M059J (cell line): ENCODE measurements around the gene ADGRL1. TPM values are rescaled to one million over a fixed set of nuclear protein-coding genes. Genes with fewer than 3 reads are reported as not detected.
"Not testable (repeated sequence)": the region's sequence is repeated elsewhere in the genome, so short reads cannot be mapped to it uniquely, and the experiment has no call there.

Experiments used
- DNase-seq: peaks from one replicate; pipeline ENCODE4 v3.0.0-alpha.2; 2012; ENCODE audit warnings: low read depth
- total RNA-seq: library from RNA; depleted of rRNA; stranded (reverse); fragments of >200 nt; shearing (Covaris generic); gene quantifications from 2 replicates; pipeline ENCODE4 v1.2.3, GENCODE V29; 2014

Gene ADGRL1
- total RNA-seq, 1 experiment from 2014 or later: 4.8 TPM

- no peak for DNase-seq
Observed at GRCh38 chr19:14161305-14161704, 44.7 kb downstream of the ADGRL1 start.

- DNase-seq: no peak
Observed at GRCh38 chr19:14160017-14160703, 45.8 kb downstream of the ADGRL1 start.

- no peak for DNase-seq
Observed at GRCh38 chr19:14159059-14159458, 46.9 kb downstream of the ADGRL1 start.

- no peak for DNase-seq
Observed at GRCh38 chr19:14158276-14159023, 47.5 kb downstream of the ADGRL1 start.

GRCh38 chr19:14156971-14157717 lies 48.8 kb downstream of the ADGRL1 start:
- no peak for DNase-seq

GRCh38 chr19:14156122-14156521 lies 49.8 kb downstream of the ADGRL1 start:
- DNase-seq: no peak

GRCh38 chr19:14155371-14155770 lies 50.6 kb downstream of the ADGRL1 start:
- no peak for DNase-seq

- DNase-seq: no peak
Observed at GRCh38 chr19:14152713-14153112, 53.3 kb downstream of the ADGRL1 start.

GRCh38 chr19:14150770-14151661 lies 55.0 kb downstream of the ADGRL1 start:
- no peak for DNase-seq

GRCh38 chr19:14150041-14150769 lies 55.8 kb downstream of the ADGRL1 start:
- no peak for DNase-seq

GRCh38 chr19:14149509-14149994 lies 56.4 kb downstream of the ADGRL1 start:
- DNase-seq: no peak

- no peak for DNase-seq
Observed at GRCh38 chr19:14148751-14149410, 57.1 kb downstream of the ADGRL1 start.

- peak; percentile 49 for DNase-seq
Observed at GRCh38 chr19:14147797-14148605, 58.0 kb downstream of the ADGRL1 start.

GRCh38 chr19:14146789-14147216 lies 59.2 kb downstream of the ADGRL1 start:
- DNase-seq: peak; percentile 24

GRCh38 chr19:14146169-14146568 lies 59.8 kb downstream of the ADGRL1 start:
- not testable (repeated sequence) for DNase-seq

- no peak for DNase-seq
Observed at GRCh38 chr19:14145381-14145780, 60.6 kb downstream of the ADGRL1 start.

- no peak for DNase-seq
Observed at GRCh38 chr19:14142262-14143190, 63.4 kb downstream of the ADGRL1 start.

GRCh38 chr19:14141041-14141440 lies 64.9 kb downstream of the ADGRL1 start:
- no peak for DNase-seq
